GM06990 (cell line): ENCODE results near the gene CHD3.

Source experiments
- DNase-seq: peaks from one replicate; pipeline ENCODE4 v3.0.0-alpha.2; 2011; ENCODE audit not compliant: insufficient read length; ENCODE audit errors: extremely low read depth
- H3K27me3 ChIP-seq: replicated peaks from 2 replicates; pipeline ENCODE4 v1.6.0; 2011; ENCODE audit warnings: low read length; ENCODE audit not compliant: control insufficient read depth, insufficient read depth
- H3K36me3 ChIP-seq: 2 replicates; pipeline ENCODE4 v1.5.1; 2011; ENCODE audit warnings: low read length; ENCODE audit not compliant: control insufficient read depth, insufficient read depth
- H3K4me3 ChIP-seq: replicated peaks from 2 replicates; pipeline ENCODE4 v1.5.1; 2011; ENCODE audit warnings: low read depth, mild to moderate bottlenecking, control low read depth, low read length
- CTCF ChIP-seq: IDR thresholded peaks from 2 replicates; pipeline ENCODE4 v1.5.1; 2011; ENCODE audit warnings: low read length, control low read depth, mild to moderate bottlenecking, inconsistent platforms; ENCODE audit not compliant: insufficient read depth, poor library complexity, severe bottlenecking

Gene CHD3

DNA sequence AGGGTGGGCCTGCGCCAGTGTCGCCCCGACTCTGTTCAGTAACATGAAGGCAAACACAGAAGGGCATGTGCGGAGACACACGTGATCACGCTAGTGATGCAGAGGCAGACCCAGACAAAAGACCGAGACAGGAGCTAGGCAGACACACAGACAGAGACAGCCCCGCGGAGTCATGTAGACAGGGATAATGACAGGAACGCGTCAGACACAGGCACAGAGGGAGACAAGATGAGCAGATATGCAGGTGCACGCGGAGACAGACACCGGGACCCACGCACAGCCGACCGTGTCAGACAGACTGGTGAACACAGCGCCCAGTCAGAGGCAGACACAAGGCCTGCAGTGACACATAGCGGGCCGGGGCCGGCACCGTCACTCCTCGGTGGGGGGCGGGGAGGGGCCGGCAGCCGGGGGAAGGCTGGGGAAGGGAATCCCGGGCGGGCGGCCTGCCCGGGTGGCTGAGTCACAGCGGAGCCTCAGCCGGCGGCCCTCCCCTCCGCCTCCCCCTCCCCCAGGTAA lies 47.1 kb upstream of the CHD3 start:
- TF ChIP-seq CTCF, result peak; percentile 9
- Histone ChIP-seq H3K36me3 (peaks cover 6% of the 10 kb centered on the region), H3K4me3 (peak overlapping the region; percentile 89), H3K27me3 (no peaks in the 10 kb centered on the region)
- DNase-seq, result no peak

GRCh38 chr17:7841915-7842379 lies 46.6 kb upstream of the CHD3 start:
- Histone ChIP-seq H3K4me3 (peak overlapping the region; percentile 89), H3K27me3 (no peaks in the 10 kb centered on the region), H3K36me3 (peaks cover 10% of the 10 kb centered on the region)
- DNase-seq, result peak; percentile 88
- TF ChIP-seq CTCF, result no peak

GRCh38 chr17:7842380-7843256 lies 46.0 kb upstream of the CHD3 start:
- peak; percentile 91 for DNase-seq
- no peaks in the 10 kb centered on the region for H3K27me3 ChIP-seq
- TF ChIP-seq CTCF, result peak; percentile 12
- peak overlapping the region; percentile 89 for H3K4me3 ChIP-seq
- peaks cover 12% of the 10 kb centered on the region for H3K36me3 ChIP-seq

DNA sequence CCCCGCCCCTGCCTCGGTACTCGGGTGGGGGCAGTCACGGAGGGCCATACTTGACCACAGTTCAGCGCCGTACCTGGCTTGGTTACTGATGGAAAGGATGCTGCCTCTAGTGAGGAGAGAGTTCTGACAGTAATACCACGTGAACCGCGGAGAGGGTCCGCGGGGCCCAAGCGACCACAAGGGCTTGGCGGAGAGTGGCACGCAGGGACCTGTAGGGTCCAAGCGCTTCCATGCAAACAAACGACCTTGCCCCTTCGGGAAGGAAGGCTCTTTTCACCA lies 45.4 kb upstream of the CHD3 start:
- Histone ChIP-seq H3K4me3 (peak overlapping the region; percentile 89), H3K27me3 (no peaks in the 10 kb centered on the region), H3K36me3 (peaks cover 16% of the 10 kb centered on the region)
- no peak for TF ChIP-seq CTCF
- DNase-seq, result no peak

DNA sequence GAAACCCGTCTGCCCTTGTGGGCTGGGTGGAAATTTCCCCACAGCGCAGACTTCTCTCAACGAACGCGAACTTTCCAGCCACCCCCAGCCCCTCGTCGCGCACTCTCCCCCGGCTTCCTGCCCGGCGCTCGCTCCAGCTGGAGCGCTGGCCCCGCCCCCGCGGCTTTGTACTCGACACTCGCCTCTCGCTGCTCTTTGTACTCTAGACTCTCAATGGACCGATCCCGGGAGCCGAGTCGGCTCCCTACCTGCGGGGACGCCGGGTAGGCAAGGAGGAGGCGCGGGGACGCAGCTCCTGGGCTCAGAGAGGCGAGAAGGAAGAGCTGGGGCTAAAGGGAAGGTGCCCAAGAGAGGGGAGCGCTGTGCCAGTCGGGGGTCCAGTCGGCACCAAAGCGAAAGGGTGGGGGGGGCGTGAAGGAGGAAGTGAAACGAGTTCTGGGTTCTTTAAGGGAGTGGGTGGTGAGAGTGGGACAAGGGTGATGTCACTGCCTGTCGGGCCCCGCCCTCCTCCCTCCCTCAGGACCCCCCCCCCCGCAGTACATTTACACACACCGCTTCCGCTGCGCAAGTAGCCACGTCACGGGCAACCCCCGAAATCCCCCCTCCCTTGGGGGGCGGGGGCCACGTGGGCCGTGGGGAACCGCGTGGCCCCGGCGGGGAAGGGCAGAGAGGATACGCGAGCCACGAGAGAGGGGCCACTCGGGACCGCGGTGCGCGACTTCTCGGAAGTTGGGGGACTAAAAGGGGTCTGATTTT lies 44.9 kb upstream of the CHD3 start:
- Histone ChIP-seq H3K27me3 (no peaks in the 10 kb centered on the region), H3K36me3 (peaks cover 18% of the 10 kb centered on the region), H3K4me3 (peak overlapping the region; percentile 89)
- TF ChIP-seq CTCF, result no peak
- DNase-seq, result peak; percentile 94
